KMS-11 (cell line): ENCODE measurements around the gene ZNF684.

Experiments
- H2AFZ ChIP-seq: fragments of 200-600 bp; sonication (generic); 2 replicates; pipeline ENCODE4 v1.6.1; 2016; ENCODE audit warnings: antibody characterized with exemption, mixed run types, low read depth
- H3K27ac ChIP-seq: fragments of 200-600 bp; sonication (generic); 2 replicates; pipeline ENCODE4 v1.6.1; 2016; ENCODE audit warnings: mild to moderate bottlenecking, mixed run types
- H3K27me3 ChIP-seq: fragments of 200-600 bp; sonication (generic); 2 replicates; pipeline ENCODE4 v1.6.1; 2017; ENCODE audit warnings: mild to moderate bottlenecking, low read depth, mixed run types, moderate library complexity; ENCODE audit not compliant: insufficient read depth
- H3K36me3 ChIP-seq: fragments of 200-600 bp; sonication (generic); 2 replicates; pipeline ENCODE4 v1.6.1; 2017; ENCODE audit warnings: mild to moderate bottlenecking, mixed run types; ENCODE audit not compliant: insufficient read depth
- H3K4me1 ChIP-seq: fragments of 200-600 bp; sonication (generic); 2 replicates; pipeline ENCODE4 v1.6.1; 2016; ENCODE audit warnings: mild to moderate bottlenecking, low read depth, mixed run types; ENCODE audit not compliant: poor library complexity, severe bottlenecking
- H3K4me2 ChIP-seq: fragments of 200-600 bp; sonication (generic); 2 replicates; pipeline ENCODE4 v1.7.0; 2016; ENCODE audit warnings: mild to moderate bottlenecking, mixed run types
- H3K4me3 ChIP-seq: fragments of 200-600 bp; sonication (generic); IDR thresholded peaks from 2 replicates; pipeline ENCODE4 v1.6.1; 2017; ENCODE audit warnings: low read depth, low read length, mixed read lengths; ENCODE audit not compliant: insufficient read depth
- H3K79me2 ChIP-seq: fragments of 200-600 bp; sonication (generic); 2 replicates; pipeline ENCODE4 v1.6.1; 2016; ENCODE audit warnings: low read depth, mixed run types; ENCODE audit not compliant: insufficient read depth
- H3K9ac ChIP-seq: fragments of 200-600 bp; sonication (generic); 2 replicates; pipeline ENCODE4 v1.6.1; 2016; ENCODE audit warnings: mild to moderate bottlenecking, mixed run types
- H4K20me1 ChIP-seq: fragments of 200-600 bp; sonication (generic); 2 replicates; pipeline ENCODE4 v1.6.1; 2016; ENCODE audit warnings: mild to moderate bottlenecking, mixed run types; ENCODE audit not compliant: insufficient read depth
- TF ChIP-seq, protein P1 (sequence below): fragments of 200-600 bp; sonication (generic); conservative IDR thresholded peaks from 2 replicates; pipeline ENCODE4 v1.6.1; 2017; ENCODE audit warnings: low read depth, mild to moderate bottlenecking, antibody characterized with exemption, low read length, moderate library complexity, mixed read lengths

Gene ZNF684

DNA sequence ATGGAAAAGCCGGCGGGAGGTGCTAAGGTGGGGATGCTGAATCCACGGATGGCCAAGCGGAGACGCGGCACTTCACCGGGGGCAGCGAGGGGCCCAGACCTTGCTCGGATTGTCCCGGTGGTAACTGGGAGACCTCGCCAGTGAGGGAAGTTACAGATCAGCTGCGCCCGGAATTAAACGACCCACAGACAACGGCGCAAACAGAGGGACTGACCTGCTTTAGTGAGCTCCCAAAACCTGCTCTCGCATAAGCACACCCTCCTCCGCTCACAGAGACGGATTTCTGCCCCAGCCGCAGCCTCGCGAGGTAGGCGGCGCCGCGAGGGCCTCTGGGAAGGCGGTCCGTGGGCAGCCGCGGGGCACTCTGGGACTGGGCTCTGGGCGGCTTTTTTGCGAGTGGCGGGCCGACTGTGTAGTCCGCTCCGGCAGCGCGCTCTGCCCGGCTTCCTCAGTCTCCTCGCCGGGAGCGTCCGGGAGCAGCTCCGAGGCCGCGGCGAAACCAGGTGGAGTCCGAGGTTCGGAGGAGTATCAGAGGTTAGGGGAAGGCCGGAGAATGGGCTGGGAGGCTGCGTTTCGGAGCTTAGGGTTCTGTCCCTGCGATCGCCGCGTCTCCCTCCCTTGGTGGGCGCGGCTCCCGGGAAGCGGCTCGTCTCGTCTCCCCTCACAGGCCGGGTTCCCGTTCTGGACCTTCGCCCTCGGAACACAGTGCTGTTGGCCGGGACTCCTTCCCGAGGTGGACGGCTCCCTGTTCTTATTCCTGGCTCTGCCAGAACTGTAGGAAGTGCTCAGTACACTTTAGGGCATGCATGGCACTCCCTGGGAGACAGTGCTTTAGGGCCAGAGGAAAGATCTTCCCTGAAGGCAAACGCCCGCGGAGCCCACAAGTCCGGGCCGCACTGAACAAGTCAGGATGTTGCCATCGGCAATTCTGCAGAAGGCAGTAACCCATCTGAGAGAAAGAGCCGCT is 22.8 kb upstream of the ZNF684 start, which contains the start of gene EXO5:
Gene EXO5, plus strand, starts transcription at position 393 of the 967 bp plus-strand sequence. CDS start 5,778 bp downstream, outside the sequence.
- Histone ChIP-seq H2AFZ (no peak within 1 kb of the TSS), H3K79me2 (no peaks in the 10 kb centered on the region), H4K20me1 (no peaks in the 10 kb centered on the region), H3K27me3 (no peaks in the 10 kb centered on the region), H3K36me3 (no peaks in the 10 kb centered on the region), H3K27ac (no peak within 1 kb of the TSS), H3K9ac (no peak within 1 kb of the TSS), H3K4me3 (no peak within 1 kb of the TSS), H3K4me2 (no peak within 1 kb of the TSS), H3K4me1 (no peaks in the 10 kb centered on the region)
- TF ChIP-seq, protein P1, sequence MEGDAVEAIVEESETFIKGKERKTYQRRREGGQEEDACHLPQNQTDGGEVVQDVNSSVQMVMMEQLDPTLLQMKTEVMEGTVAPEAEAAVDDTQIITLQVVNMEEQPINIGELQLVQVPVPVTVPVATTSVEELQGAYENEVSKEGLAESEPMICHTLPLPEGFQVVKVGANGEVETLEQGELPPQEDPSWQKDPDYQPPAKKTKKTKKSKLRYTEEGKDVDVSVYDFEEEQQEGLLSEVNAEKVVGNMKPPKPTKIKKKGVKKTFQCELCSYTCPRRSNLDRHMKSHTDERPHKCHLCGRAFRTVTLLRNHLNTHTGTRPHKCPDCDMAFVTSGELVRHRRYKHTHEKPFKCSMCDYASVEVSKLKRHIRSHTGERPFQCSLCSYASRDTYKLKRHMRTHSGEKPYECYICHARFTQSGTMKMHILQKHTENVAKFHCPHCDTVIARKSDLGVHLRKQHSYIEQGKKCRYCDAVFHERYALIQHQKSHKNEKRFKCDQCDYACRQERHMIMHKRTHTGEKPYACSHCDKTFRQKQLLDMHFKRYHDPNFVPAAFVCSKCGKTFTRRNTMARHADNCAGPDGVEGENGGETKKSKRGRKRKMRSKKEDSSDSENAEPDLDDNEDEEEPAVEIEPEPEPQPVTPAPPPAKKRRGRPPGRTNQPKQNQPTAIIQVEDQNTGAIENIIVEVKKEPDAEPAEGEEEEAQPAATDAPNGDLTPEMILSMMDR, result no peak

DNA sequence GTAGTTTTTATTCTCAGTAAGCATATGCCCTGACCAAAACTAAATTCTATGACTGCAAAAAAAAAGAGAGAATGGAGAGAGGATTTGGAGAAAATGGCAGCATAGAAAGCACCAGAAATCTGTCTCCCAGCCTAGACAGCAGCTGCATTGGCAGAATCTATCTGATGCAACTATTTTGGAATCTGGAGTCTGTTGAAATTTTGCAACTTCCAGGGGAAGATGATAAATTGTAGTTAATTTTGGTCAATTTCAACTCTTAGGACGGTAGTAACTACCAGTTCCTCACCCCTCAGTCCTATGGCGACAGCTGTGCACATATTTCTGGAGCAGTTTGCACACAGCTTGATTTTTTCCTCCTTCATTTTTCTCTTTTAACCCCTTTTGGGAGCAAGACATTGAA is 11.9 kb upstream of the ZNF684 start:
- H3K9ac ChIP-seq, result no peak overlapping the region
- H3K27me3 ChIP-seq, result no peaks in the 10 kb centered on the region
- no peak overlapping the region for H2AFZ ChIP-seq
- no peak overlapping the region for H3K27ac ChIP-seq
- H3K4me1 ChIP-seq, result no peaks in the 10 kb centered on the region
- no peaks in the 10 kb centered on the region for H4K20me1 ChIP-seq
- TF ChIP-seq, protein P1, result no peak
- no peak overlapping the region for H3K4me2 ChIP-seq
- no peaks in the 10 kb centered on the region for H3K79me2 ChIP-seq
- H3K4me3 ChIP-seq, result no peak overlapping the region
- no peaks in the 10 kb centered on the region for H3K36me3 ChIP-seq

DNA sequence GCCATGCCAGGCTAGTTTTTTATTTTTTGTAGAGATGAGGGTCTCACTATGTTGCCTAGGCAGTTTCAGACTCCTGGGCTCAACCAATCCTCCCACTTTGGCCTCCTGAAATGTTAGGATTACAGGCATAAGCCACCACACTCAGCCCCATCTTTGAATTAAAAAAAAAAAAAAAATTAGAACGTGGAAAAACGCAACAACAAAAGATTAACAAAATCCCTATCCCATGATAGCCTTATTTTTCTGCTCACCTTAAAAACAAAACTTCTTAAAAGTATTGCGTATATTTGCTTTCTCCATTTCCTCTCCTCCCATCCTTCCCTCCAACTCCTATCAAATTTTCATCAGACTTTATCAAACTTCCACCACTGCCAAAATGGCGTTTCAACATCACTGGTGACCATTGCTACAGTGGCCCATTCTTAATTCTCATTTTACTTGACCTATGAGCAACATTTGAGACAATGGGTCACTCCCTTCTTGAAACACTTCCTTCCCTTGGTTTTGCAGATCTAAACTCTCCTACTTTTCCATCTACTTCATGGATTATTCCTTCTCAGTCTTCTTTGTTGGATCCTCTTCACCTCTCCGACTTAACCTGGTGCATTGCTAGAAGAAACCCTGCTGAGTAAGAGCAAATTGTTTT is 579 bp upstream of the ZNF684 start:
- peak overlapping the region; percentile 38 for H3K9ac ChIP-seq
- no peaks in the 10 kb centered on the region for H4K20me1 ChIP-seq
- H2AFZ ChIP-seq, result peak overlapping the region; percentile 73

DNA sequence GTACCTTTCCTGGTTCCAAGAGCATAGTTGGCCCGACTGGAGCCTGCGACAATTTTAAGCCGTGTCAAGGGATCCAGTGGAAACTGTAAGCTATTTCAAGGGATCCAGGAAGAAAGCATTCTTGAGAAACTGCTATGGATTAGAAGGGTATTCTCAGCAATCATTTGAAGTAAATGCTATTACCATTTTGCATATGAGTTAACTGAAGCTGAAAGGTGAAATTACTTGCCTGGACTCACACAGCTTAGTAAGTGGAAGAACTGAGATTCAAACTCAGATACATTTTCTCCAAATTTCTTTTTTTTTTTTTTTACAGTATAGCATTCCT is 589 bp downstream of the ZNF684 start:
- H3K27ac ChIP-seq, result peak overlapping the region; percentile 23
- H4K20me1 ChIP-seq, result no peaks in the 10 kb centered on the region
- H3K4me1 ChIP-seq, result peaks cover 13% of the 10 kb centered on the region
- H3K4me3 ChIP-seq, result peak overlapping the region; percentile 90
- H3K9ac ChIP-seq, result peak overlapping the region; percentile 38
- no peaks in the 10 kb centered on the region for H3K79me2 ChIP-seq
- TF ChIP-seq, protein P1, result no peak
- H3K27me3 ChIP-seq, result no peaks in the 10 kb centered on the region
- peak overlapping the region; percentile 47 for H3K4me2 ChIP-seq
- H2AFZ ChIP-seq, result peak overlapping the region; percentile 73
- no peaks in the 10 kb centered on the region for H3K36me3 ChIP-seq

More for the DNA sequence above, 579 bp upstream of the ZNF684 start:
- H3K79me2 ChIP-seq, result no peaks in the 10 kb centered on the region
- TF ChIP-seq, protein P1, result no peak
- H3K36me3 ChIP-seq, result no peaks in the 10 kb centered on the region
- peak overlapping the region; percentile 47 for H3K4me2 ChIP-seq
- peaks cover 13% of the 10 kb centered on the region for H3K4me1 ChIP-seq
- peak overlapping the region; percentile 9 for H3K4me3 ChIP-seq
- H3K27me3 ChIP-seq, result no peaks in the 10 kb centered on the region
- peak overlapping the region; percentile 23; the same call in 1 of the 2 replicates for H3K27ac ChIP-seq
